UCSD-AML1 (cell line): ENCODE measurements around the gene ADORA2B.
"Not testable (repeated sequence)": the region's sequence is repeated elsewhere in the genome, so short reads cannot be mapped to it uniquely, and the experiment has no call there.

Experiments
- DNase-seq: peaks from one replicate; lab custom pipeline; 2025; ENCODE audit not compliant: unreplicated experiment; lab: John Stamatoyannopoulos, UW

ADORA2B gene

DNA sequence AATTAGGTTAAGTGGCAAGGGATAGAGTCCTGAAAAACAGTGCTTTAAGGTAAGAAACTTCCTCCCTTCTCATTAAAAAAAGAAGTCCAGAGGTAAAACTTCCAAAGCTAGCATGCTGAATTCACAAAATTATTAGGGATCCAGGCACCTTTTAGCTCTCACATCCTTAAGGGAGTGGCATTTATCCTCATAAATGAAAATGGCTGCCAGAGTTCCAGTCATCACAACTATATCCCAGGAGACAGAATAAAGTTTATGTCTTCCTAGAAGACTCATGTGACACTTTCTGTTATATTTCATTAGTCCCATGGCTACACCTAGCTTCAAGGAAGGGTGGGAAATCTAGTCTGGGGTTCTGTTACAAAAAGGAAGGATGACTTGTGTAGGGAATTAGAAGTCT lies 23.3 kb upstream of the ADORA2B start:
- no peak for DNase-seq

DNA sequence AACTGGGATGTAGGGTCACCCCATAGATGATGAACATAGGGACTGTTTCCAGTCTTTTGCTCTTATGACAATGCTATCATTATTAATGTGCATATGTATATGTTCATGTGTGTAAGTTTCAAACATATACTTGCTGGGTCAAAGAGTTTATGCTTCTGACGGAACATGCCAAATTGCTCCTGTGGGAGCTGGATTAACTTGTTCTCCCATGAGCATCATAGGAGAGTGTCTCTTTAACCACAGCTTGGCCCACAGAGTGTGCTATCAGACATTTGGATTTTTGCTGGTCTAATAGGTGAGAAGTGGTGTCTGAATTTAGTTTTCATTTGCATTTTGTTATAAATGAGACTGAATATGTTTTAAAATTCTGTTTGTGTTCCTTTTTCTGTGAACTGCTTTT lies 22.3 kb upstream of the ADORA2B start:
- DNase-seq = no peak

DNA sequence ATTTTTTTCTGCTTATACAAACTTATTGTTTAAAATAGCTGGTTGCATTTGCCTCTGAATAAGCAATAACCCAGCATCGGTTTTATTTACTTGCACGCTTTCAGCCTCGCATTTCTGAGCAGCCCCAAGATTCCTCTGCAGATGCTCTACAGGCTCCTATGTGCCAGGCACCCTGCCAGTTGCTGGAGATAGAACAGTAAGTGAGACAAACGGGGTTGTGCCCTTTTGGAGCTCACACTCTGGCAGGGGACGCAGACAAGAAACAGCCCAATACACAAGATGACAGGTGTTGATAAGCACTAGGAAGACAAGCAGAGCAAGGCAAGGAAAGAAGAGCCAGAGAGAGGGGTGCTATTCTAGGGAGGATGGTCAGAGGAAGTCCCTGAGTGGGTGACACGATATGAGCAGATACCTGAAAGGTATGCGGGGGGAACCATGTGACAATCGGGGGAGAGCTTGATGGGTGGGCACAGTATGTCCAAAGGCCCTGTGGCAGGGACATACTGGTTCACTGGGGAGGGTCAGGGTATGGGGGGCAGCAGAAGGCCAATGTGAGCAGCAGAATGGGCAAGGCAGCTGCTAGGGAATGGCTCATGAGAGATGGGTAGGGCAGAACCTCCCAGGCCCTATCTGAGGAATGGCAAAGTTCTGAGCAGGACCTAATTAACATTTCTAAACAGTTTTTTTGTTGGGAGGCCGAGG lies 18.7 kb upstream of the ADORA2B start:
- DNase-seq = no peak

DNA sequence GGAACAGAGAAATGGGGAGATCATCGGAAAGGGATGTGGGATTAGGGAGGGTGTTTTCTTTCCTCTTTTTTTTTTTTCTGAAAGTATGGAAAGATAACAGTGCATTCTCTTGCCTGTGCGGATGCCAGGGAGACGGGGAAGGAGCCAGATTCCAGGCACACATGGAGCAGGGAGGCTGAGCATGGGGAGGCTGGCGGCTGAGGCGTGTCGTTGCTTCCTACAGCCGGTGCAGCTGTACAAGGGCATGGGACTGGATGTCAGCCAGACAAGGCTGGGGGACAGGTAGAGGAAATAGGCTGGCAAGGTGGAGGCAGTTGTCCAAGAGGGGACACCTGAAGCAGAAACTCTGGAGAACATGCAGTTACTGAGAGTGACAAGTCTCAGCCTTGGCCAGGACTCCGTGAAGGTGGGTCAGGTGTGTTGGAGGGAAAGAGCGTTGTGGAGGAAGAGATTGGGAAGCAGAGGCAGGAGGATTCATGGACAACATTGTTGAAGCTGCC lies 16.6 kb upstream of the ADORA2B start:
- DNase-seq = no peak

DNA sequence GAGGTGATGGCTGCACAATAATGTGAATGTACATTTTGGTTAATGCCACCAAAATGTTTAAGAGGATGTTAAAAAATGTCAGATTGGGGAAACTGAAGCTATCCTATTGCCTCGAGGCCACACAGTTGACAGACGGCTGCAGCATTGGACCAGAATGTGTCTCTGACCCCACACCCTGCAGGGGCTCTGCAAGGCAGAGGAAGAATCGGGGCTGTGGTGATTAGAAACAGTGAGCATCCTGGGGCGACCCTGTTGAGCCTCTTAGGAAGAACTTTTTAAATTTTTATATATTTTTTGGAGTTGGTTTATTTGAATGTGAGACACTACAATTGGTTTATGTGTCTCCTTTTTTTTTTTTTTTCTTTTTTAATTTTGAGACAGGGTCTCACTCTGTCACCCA lies 15.0 kb upstream of the ADORA2B start:
- DNase-seq = no peak

DNA sequence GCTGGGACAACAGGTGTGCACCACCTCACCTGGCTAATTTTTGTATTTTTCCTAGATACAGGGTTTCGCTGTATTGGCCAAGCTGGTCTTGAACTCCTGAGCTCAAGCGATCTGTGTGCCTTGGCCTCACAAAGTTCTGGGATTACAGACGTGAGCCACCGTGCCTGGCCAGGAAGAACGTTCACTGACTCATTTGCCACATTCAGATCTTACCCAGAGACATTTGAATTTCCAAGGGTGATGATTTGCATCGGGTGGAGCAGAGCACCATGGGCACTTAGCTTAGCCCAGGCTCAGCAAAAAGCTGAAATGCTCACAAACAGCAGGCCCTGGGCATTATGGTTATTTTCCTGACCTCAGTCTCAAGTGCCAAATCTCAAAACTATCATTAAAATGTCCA lies 14.5 kb upstream of the ADORA2B start:
- DNase-seq = no peak

DNA sequence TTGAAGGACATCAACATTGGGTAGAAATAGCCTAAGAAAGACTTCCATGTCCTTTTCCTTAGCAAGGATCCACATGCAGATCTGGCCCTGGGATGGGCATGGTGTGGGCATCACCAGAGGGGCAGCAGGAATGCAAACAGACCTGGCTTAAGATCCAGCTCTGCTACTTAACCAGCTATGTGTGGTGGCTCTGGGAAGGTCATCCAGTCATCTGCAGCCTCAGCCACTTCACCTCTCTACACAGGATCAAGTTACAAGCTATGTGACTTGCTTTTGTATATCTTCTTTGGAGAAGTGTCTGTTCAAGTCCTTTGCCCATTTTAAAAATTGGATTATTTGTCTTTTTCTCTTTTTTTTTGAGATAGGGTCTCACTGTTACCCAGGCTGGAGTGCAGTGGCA lies 13.5 kb upstream of the ADORA2B start:
- DNase-seq = no peak

DNA sequence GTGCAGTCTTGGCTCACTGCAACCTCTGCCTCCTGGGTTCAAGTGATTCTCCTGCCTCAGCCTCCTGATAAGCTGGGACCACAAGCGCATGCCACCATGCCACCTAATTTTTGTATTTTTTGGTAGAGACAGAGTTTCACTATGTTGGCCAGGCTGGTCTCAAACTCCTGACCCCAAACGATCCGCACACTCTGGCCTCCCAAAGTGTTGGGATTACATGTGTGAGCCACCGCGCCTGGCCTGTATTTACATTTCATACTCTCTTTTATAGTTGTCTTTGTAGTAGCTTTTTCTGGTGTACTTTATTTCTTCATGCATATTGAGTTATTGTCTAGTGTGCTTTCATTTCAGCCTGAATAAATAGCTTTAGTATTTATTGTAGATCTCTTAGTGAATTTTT lies 10.1 kb upstream of the ADORA2B start:
- DNase-seq = no peak

DNA sequence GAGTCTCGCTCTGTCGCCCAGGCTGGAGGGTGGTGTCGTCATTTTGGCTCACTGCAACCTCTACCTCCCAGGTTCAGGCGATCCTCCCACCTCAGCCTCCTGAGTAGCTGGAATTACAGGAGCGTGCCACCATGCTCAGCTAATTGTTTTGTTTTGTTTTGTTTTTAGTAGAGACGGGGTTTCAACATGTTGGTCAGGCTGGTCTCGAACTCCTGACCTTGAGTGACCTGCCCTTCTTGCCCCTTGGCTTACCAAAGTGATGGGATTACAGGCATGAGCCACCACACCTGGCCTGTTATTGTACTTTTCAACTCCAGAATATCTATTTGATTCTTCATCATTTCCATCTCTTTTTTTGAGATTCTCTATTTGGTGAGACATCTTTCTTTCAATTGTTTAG lies 9.0 kb upstream of the ADORA2B start:
- DNase-seq = no peak

DNA sequence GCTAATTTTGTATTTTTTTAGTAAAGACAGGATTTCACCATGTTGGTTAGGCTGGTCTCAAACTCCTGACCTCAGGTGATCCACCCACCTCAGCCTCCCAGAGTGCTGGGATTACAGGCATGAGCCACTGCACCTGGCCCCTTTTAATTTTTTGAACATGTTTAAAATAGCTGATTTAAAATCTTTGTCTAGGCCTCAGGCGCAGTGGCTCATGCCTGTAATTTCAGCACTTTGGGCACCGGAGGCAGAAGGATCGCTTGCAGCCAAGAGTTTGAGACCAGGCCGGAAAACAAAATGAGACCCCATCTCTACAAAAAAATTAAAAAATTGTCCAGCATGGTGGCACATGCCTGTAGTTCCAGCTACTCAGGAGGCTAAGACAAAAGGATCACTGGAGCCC lies 8.4 kb upstream of the ADORA2B start:
- not testable (repeated sequence) for DNase-seq

DNA sequence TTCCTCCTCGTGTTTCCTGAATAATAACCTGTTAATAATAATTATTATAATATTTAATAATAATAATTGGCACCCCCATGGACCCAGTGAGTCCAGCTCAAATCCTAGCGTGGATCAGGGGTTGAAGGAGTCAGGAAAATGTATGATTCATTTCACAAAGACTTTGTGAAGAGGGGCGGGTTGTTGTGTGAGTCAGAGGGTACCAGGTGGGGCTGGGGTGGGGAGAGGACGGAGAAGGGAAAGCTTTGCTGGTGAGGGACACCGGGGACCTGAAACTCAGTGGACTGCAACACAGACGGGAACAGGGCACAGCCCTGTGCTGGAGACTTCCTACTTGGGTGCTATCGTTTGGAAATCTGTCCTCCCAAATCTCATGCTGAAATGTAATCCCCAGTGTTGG lies 3.1 kb upstream of the ADORA2B start:
- no peak for DNase-seq

DNA sequence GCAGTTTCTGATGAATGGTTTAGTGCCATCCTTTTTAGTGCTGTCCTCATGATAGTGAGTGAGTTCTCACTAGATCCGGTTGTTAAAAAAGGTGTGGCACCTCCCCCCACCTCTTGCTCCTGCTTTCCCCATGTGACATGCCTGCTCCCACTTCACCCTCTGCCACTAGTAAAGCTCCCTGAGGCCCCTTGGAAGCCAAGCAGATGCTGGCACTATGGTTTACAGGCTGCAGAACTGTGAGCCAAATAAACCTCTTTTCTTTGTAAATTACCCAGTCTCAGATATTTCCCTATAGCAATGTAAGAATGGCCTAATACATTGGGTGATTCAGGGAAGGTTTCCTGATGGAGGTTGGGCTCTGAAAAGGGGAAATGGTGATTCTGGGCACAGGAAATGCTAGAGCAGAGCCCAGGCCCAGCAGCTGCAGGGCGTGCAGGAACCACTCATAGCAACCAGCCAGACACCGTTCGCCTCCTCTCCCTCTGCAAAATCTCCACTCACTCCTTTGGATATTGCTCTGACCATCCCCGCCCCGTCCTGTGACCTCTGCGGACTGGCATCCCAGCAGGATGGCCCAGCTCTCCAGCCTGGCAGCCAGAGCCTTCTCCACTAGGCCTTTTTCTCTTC lies 2.6 kb upstream of the ADORA2B start:
- peak; percentile 69 for DNase-seq

DNA sequence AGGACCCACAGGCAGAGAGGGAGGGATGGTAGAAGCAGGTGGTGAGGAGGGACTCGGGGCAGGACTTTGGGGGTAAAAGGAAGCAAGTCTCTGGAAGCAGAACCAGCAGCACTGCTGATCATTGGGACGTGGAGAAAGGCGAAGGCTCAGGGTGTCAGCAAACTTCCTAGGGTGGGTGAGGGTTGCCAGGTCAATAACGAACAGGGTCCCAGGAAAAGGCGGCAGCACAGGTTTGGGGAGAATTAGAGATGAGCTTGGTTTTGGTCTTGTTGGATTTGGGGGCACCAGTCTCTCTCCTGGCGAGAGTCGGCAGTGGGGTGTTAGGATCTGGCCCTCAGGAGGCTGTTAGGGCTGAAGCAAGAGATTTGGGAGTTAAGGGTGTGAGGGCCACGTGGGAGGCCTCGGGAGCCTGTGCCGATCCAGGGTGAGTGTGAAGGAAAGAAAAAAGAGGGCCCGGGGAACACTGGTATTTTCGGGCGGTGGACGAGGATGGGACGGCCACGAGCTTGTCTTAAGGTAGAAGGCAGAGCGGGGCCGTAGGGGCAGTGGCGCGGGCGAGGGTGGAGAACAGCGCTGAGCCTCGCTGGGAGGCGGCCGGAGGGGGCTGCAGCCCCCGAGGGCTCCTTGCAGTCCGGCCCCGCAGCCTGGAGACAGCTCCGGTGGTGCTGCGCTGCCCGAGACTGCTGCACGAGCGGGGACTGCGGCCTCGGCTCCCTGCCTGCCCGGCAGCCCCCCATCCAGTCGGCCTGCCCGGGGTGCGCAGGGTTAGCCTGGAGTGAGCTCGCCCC lies 765 bp upstream of the ADORA2B start:
- no peak for DNase-seq

DNA sequence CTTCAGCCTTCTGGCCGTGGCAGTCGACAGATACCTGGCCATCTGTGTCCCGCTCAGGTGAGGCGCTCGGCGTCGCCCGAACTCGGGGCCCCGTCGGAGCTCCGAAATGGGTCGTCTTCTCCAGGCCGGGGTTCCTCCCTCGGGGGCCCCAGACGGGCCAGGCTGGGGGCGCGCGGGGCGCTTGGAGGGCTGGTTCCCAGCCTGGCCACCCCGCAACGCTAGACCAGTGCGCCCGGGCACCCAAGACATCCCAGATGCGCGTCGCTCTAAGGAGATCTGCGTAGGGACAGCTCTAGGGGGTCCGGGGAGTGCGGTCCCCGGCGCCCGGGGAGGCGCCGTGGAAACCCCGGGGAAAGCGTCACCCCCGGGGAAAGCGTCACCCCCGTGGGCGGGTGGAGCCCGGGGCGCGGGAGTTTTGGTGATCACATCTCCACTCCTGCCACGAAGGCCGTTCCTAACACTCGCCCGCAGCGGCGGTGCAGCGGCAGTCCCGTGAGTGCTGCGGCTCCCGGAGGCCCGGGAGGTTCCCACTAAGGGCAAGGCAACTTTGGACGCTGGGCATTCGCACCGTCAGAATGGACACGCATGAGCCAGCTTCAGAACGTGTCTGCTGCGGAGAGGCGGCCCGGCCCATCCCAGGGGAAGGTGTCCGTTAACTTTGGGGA lies 729 bp downstream of the ADORA2B start:
- DNase-seq = no peak

DNA sequence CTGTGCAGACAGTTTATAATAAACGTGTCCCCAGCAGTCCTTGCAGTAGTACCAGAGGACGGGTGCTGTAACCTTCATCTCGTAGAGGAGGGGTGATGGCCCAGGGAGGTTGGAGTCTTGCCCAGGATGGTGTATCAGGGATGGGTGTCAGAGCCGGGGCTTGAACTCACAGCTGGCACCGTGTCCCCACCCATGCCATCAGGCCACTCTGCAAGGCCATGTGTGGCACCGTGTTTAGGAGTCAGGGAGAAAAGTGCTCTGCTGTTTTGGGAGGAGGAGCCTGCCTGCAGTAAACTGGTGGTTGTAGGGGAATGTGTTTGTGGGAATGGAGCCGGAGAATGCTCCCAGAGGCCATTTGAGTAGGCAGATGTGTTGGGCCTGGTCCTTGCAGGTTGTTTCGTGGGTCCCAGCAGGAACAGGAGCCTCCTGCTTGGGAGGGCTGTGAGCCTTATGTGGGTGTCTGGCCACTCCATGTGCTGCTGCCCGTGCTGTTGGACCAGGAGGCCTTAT lies 1.7 kb downstream of the ADORA2B start:
- no peak for DNase-seq

DNA sequence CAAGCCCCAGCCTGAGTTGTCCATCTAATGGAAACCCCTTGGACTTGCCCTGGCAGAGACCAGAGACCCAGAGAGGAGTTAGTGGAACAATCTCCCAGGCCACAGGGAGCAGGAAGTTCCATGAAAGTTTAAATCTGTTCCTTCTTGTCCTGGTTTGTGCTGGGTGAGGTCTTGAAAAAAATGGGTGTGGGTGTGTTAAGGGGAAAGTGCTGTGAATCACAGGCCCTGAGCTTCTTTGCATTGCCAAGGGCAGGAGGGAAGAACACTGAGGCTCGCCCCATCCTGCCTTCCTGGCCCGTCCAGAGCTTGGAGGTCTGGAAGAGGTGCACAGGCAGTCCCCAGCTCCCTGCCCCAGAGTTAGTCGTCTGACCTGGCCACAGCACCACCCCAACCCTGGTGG lies 2.3 kb downstream of the ADORA2B start:
- DNase-seq = no peak

DNA sequence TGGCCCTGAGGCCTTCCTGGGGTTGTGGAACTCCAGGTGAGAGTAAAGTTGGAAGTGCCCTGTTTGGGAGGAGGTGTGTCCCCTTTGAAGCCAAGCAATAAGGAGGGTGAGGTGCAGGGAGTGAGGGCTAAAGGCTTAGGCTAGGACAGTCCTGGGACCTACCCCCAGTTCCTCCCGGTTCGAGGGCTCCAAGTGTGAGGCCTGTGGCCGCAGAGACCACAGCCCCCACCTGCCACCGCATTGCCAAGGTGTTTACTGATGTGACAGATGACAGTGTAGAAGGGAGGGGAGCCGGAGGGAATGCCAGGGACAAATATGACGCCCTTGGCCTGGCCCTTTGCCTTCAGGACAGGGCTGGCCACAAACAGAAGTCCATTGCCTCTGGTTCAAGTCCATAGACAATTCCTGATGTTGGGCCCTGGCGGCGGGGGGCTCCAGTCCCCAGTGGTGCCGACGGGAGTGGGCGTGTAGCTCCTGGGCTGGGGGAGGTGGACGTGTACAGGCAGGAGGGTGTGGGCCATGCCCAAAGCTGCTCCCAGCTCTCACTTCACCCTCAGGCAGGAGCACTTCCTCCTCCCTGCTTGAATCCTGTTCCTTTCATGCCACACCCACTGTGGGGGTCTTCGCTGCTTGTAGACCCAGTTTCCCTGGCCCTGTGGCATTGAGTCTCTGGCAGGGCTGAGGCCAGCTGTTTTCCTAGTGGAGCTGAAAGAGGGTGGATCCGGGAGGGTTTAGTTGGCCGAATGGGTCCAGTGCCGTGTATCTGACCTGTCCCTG lies 3.2 kb downstream of the ADORA2B start:
- DNase-seq = no peak

DNA sequence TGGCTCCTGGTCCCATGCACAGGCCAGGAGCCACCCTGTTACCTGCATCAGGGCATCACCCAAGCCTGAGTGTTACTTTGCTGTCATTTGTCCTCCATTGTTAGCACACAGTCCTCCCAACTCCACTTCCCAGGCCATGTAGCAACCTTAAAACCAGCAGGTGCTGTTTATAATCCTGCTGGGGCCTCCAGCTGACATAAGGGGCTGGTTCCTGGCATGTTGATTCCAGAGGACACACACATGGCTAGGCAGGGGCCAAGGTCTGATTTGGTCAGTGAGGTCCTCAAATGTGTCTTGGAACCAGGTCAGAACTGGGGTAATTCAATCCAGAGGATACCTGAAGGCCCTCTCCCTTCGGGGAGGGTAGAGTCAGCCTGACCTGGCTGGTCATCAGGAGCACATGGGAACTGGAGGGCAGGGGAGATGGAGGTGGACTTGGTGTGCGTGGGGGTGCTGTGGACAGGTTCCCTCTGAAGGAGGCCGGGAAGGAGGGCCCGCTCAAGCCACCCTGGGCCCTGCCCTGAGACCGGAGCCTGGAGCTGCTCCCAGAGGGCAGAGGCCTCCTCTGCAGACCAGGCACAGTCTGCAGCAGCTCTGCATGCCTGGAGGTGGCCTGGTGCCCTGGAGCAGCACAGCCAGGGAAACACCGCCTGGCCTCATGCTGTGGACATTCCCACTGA lies 6.6 kb downstream of the ADORA2B start:
- DNase-seq = no peak

DNA sequence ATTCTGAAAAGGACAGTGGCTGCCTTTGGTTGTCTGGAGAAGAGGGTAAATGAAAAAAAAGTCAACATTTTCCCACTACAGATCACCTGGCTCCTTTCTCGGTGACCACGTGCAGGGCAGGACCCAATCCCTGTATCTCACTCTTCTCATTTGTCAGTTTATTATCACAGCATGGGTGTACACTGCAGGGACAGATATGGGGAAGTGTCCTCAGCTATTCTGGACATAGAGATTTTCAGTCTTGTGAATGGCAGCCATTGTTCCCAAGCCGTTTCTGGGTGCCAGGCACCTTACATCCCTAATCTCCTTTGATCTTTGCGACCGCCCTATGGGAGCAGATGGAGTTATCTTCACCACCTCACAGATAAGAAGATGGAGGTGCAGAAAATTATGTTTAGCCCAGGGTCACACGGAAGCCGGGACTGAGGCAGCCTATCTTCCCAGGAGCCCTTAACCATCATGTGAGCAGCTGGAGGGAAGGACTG lies 7.2 kb downstream of the ADORA2B start:
- no peak for DNase-seq
